Measurements from ENCODE around the gene SCAMP4.
"Not testable (repeated sequence)": the region's sequence is repeated elsewhere in the genome, so short reads cannot be mapped to it uniquely, and the experiment has no call there.

The SCAMP4 gene

GRCh38 chr19:1882786-1883692, 22.2 kb upstream of the SCAMP4 start:
- DNase-seq (ENCODE audit: low spot score), result no peak

- no peak for DNase-seq (ENCODE audit: low spot score)
Measured at GRCh38 chr19:1883784-1884183, 21.4 kb upstream of the SCAMP4 start.

GRCh38 chr19:1884291-1884718, 20.9 kb upstream of the SCAMP4 start:
- DNase-seq (ENCODE audit: low spot score), result peak; percentile 39

GRCh38 chr19:1884719-1885334, 20.4 kb upstream of the SCAMP4 start:
- no peak for DNase-seq (ENCODE audit: low spot score)

- peak; percentile 93 for DNase-seq (ENCODE audit: low spot score)
Measured at GRCh38 chr19:1885398-1886119, 19.6 kb upstream of the SCAMP4 start, which contains the start of gene ABHD17A. Gene ABHD17A, minus strand, starts transcription at chr19:1885496. Its CDS starts 3,930 bp downstream, at chr19:1881566.

GRCh38 chr19:1886360-1886759, 18.8 kb upstream of the SCAMP4 start:
- DNase-seq (ENCODE audit: low spot score), result not testable (repeated sequence)

GRCh38 chr19:1888385-1888784, 16.8 kb upstream of the SCAMP4 start:
- DNase-seq (ENCODE audit: low spot score), result no peak

GRCh38 chr19:1889907-1890306, 15.3 kb upstream of the SCAMP4 start:
- DNase-seq (ENCODE audit: low spot score), result no peak

GRCh38 chr19:1893791-1894190, 11.4 kb upstream of the SCAMP4 start:
- DNase-seq (ENCODE audit: low spot score), result no peak

- DNase-seq (ENCODE audit: low spot score), result no peak
Measured at GRCh38 chr19:1896508-1896907, 8.7 kb upstream of the SCAMP4 start.

GRCh38 chr19:1901940-1902404, 3.2 kb upstream of the SCAMP4 start:
- DNase-seq (ENCODE audit: low spot score), result no peak

- DNase-seq (ENCODE audit: low spot score), result no peak
Measured at GRCh38 chr19:1902923-1903322, 2.3 kb upstream of the SCAMP4 start.

- DNase-seq (ENCODE audit: low spot score), result no peak
Measured at GRCh38 chr19:1904860-1905109, 414 bp upstream of the SCAMP4 start.

GRCh38 chr19:1905863-1906375, 720 bp downstream of the SCAMP4 start:
- DNase-seq (ENCODE audit: low spot score), result no peak

GRCh38 chr19:1906985-1907562, 1.9 kb downstream of the SCAMP4 start:
- no peak for DNase-seq (ENCODE audit: low spot score)

GRCh38 chr19:1907563-1908363, 2.6 kb downstream of the SCAMP4 start:
- no peak for DNase-seq (ENCODE audit: low spot score)

- DNase-seq (ENCODE audit: low spot score), result no peak
Measured at GRCh38 chr19:1908364-1908678, 3.1 kb downstream of the SCAMP4 start.

- DNase-seq (ENCODE audit: low spot score), result no peak
Measured at GRCh38 chr19:1909761-1910080, 4.5 kb downstream of the SCAMP4 start.

GRCh38 chr19:1910177-1910576, 5.0 kb downstream of the SCAMP4 start:
- DNase-seq (ENCODE audit: low spot score), result no peak

GRCh38 chr19:1911098-1911497, 5.9 kb downstream of the SCAMP4 start:
- DNase-seq (ENCODE audit: low spot score), result no peak

GRCh38 chr19:1911995-1912394, 6.8 kb downstream of the SCAMP4 start:
- DNase-seq (ENCODE audit: low spot score), result no peak

Measured in CD4-positive, alpha-beta T cell treated with Interleukin-15 for 4 hours (primary cell).